K562 treated with DMSO at 1 percent for 48 hours (cell line): ENCODE measurements around the gene HAO2. TPM values are rescaled to one million over a fixed set of nuclear protein-coding genes. Genes with fewer than 3 reads are reported as not detected.

Experiments used
- total RNA-seq: library from RNA; unstranded; fragments of 300-600 nt; gene quantifications from 2 replicates; pipeline ENCODE4 v1.2.3, GENCODE V29; 2022; ENCODE audit warnings: low replicate concordance; ENCODE audit errors: extremely low read depth

The HAO2 gene
- total RNA-seq: not detected in 2 replicates

GRCh38 chr1:119368554-119368953, at the start of gene HAO2:
HAO2 (plus strand) TSS chr1:119368785; CDS start chr1:119381086, 12,301 bp downstream.

GRCh38 chr1:119414950-119415349, 46.4 kb downstream of the HAO2 start, which contains the start of gene HSD3B2:
HSD3B2 (plus strand) TSS chr1:119415150; CDS start chr1:119415420, 270 bp downstream.

Other genes with a start within 250 kb of the HAO2 start
- gene WARS2, start 228.1 kb upstream of the HAO2 start, total RNA-seq: not detected in 2 replicates
- not detected in 2 replicates for gene HSD3B2, start 46.4 kb downstream of the HAO2 start, total RNA-seq
- gene HSD3B1, start 138.4 kb downstream of the HAO2 start, total RNA-seq: not detected in 2 replicates